K562 (cell line): Measurements from ENCODE around the gene ATP6V1F. TPM values are rescaled to one million over a fixed set of nuclear protein-coding genes. Genes with fewer than 3 reads are reported as not detected.

Experiments
- ARID2 ChIP-seq: fragments of 450-650 bp; IDR thresholded peaks from 2 replicates; pipeline ENCODE4 v1.6.1; 2017; ENCODE audit warnings: antibody characterized with exemption, mild to moderate bottlenecking
- CHD1 ChIP-seq: fragments of 200-600 bp; sonication (generic); IDR thresholded peaks from one replicate; pipeline ENCODE4 v1.6.1; 2012; ENCODE audit warnings: mild to moderate bottlenecking, moderate library complexity, low read length, inconsistent platforms
- HMBOX1 ChIP-seq: sonication (generic); IDR thresholded peaks from 2 replicates; pipeline ENCODE4 v1.6.1; 2016
- KLF16 ChIP-seq: IDR thresholded peaks from 2 replicates; pipeline ENCODE4 v1.6.1; 2016; ENCODE audit warnings: antibody characterized with exemption
- MTA3 ChIP-seq: fragments of 450-650 bp; formaldehyde crosslinking; IDR thresholded peaks from 2 replicates; pipeline ENCODE4 v1.6.1; 2017; ENCODE audit warnings: mild to moderate bottlenecking, borderline replicate concordance
- OTX1 ChIP-seq: fragments of 450-650 bp; formaldehyde crosslinking; IDR thresholded peaks from 2 replicates; pipeline ENCODE4 v1.4.0; 2022; ENCODE audit warnings: mild to moderate bottlenecking
- PRPF4 ChIP-seq: fragments of 200-400 bp; formaldehyde crosslinking; IDR thresholded peaks from one replicate; pipeline ENCODE4 v1.6.1; 2017; ENCODE audit warnings: low read length, low read depth, mild to moderate bottlenecking; ENCODE audit not compliant: insufficient read depth, poor library complexity, severe bottlenecking
- TCF3 ChIP-seq: sonication (generic); formaldehyde crosslinking; IDR thresholded peaks from 2 replicates; pipeline ENCODE4 v1.4.0; 2020; ENCODE audit warnings: mild to moderate bottlenecking, missing genetic modification reagents
- ZNF583 ChIP-seq: fragments of 250-450 bp; sonication (Bioruptor Pico); IDR thresholded peaks from 2 replicates; pipeline ENCODE4 v1.4.0; 2020
- ZNF695 ChIP-seq: fragments of 450-650 bp; formaldehyde crosslinking; IDR thresholded peaks from 2 replicates; pipeline ENCODE4 v1.4.0; 2020; ENCODE audit warnings: mild to moderate bottlenecking, moderate library complexity
- polyA plus RNA-seq, 8 experiments: library from polyadenylated mRNA; depleted of rRNA in 4 of 8; stranded (reverse) in 5 of 8; unstranded in 3 of 8; fragments of >200 nt; fragmentation: Nextera tagmentation in 2 of 8; fragmentation: Illumina TruSeq in 1 of 8; extraction: Ambion mirVana in 2 of 8; extraction: Trizol in 1 of 8; gene quantifications; 2 replicates each; pipeline versions ENCODE4 v1.2.1 to v1.2.3, GENCODE V29; 2011 to 2014; ENCODE audit warnings: inconsistent platforms in 1 of 8, missing spikeins in 1 of 8
- total RNA-seq, 7 experiments: library from RNA; depleted of rRNA in 6 of 7; stranded (reverse); fragments of >200 nt in 6 of 7; fragmentation: Illumina TruSeq in 2 of 7; extraction: Trizol in 2 of 7; gene quantifications; 2 replicates each; pipeline versions ENCODE4 v1.2.1 to v1.2.3, GENCODE V29; 2011 to 2021; ENCODE audit warnings: low replicate concordance in 1 of 7

ATP6V1F gene
- total and polyA plus RNA-seq, 9 of the 15 experiments (the other 6 are each of a cell fraction or from before 2014, with no cell fraction given), result 206 to 1,123 (median 542) TPM

GRCh38 chr7:128830231-128831177 lies 32.2 kb upstream of the ATP6V1F start, which contains the start of gene FLNC (continued):
- TF ChIP-seq PRPF4, result no peak
- peak; percentile 26; the same call in 1 of the 2 replicates for TF ChIP-seq TCF3 (CRISPR knock-in tag)
- TF ChIP-seq KLF16, result no peak
- no peak for TF ChIP-seq OTX1 (CRISPR knock-in tag)
- TF ChIP-seq HMBOX1, result no peak
- TF ChIP-seq CHD1, result peak; percentile 95
- no peak for TF ChIP-seq ZNF695 (CRISPR knock-in tag)
- TF ChIP-seq MTA3, result peak; percentile 54; the same call in 1 of the 2 replicates
- TF ChIP-seq ARID2, result 0 out of 2 replicates have a peak, but pooled peaks have one; percentile 42
- peak; percentile 28; the same call in 1 of the 2 replicates for TF ChIP-seq ZNF583 (CRISPR knock-in tag)
